Ectodermal cell (in vitro differentiated cells): Measurements from ENCODE around the gene ACTL9.

Experiments
- H3K27ac ChIP-seq: 2 replicates; pipeline ENCODE4 v1.7.0; 2013; ENCODE audit warnings: mild to moderate bottlenecking, low read depth, low read length; ENCODE audit not compliant: insufficient read depth, poor library complexity, severe bottlenecking
- H3K27me3 ChIP-seq: 2 replicates; pipeline ENCODE4 v1.7.0; 2013; ENCODE audit warnings: mild to moderate bottlenecking, low read length; ENCODE audit not compliant: insufficient read depth, control insufficient read depth, poor library complexity, severe bottlenecking
- H3K36me3 ChIP-seq: one replicate; pipeline ENCODE4 v1.7.0; 2013; ENCODE audit warnings: low read length; ENCODE audit not compliant: control insufficient read depth, insufficient read depth
- H3K4me1 ChIP-seq: one replicate; pipeline ENCODE4 v1.7.0; 2013; ENCODE audit warnings: low read length; ENCODE audit not compliant: control insufficient read depth, insufficient read depth
- H3K4me3 ChIP-seq: 2 replicates; pipeline ENCODE4 v1.7.0; 2013; ENCODE audit warnings: low read depth, low read length, control low read depth; ENCODE audit not compliant: insufficient read depth
- H3K9me3 ChIP-seq: 2 replicates; pipeline ENCODE4 v1.7.0; 2013; ENCODE audit warnings: mild to moderate bottlenecking, low read length, moderate library complexity; ENCODE audit not compliant: control insufficient read depth
- WGBS, 2 experiments: methylation state at CpG; one replicate each; pipeline ENCODE4 v1.1.7; 2013; ENCODE audit warnings: missing lambda C conversion rate in 2 of 2; 5-methylcytosine and 5-hydroxymethylcytosine counted together

The ACTL9 gene

DNA sequence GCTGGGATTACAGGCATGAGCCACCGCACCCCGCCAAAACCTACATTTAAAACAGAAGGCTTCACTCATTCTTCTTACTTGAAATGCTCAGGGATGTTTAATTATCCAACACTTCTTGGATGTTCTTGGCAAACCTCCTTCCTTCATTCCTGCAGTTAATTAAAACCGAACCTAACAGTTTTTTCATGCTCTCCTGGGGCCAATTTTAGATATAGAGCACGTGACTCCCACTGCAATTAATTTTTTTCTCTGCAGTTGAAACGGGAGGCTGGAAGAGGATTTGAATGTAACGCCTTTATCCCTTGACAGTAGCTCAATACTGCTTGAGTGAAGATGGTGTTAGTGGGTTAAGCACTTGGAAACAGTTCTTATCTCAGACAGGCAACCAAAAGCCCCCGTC is 4.6 kb upstream of the ACTL9 start:
- Histone ChIP-seq H3K27ac (no peak overlapping the region), H3K36me3 (no peaks in the 10 kb centered on the region), H3K9me3 (peaks cover 3% of the 10 kb centered on the region), H3K4me1 (no peaks in the 10 kb centered on the region), H3K4me3 (no peak overlapping the region), H3K27me3 (no peaks in the 10 kb centered on the region)
- WGBS, 2 experiments = 74 to 75% methylated on average over 7 of the region's 7 CpGs

DNA sequence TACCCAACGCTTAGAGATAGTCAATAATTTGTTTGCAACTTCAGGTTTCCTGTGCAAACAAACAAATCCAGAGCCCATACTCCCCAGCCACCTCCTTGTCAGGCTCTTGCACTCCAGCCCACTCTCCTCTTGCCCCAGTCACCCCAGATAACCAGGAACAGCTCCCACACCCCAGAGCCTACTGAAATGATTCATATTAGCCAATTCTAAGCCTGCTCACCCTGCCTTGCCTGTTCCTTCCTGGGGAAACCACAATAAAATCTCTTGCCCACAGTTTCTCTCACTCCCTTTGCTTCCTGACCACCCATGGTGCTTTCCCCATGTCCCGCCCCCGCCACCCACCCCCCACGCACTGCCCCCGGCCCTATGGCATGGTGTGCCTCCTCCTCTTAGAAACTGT is 3.8 kb upstream of the ACTL9 start:
- Histone ChIP-seq H3K27me3 (no peaks in the 10 kb centered on the region), H3K27ac (no peak overlapping the region), H3K9me3 (peaks cover 3% of the 10 kb centered on the region), H3K4me3 (no peak overlapping the region), H3K36me3 (no peaks in the 10 kb centered on the region), H3K4me1 (no peaks in the 10 kb centered on the region)
- WGBS, 2 experiments = 39 to 54% methylated on average over 1 to 3 of the region's 5 CpGs

DNA sequence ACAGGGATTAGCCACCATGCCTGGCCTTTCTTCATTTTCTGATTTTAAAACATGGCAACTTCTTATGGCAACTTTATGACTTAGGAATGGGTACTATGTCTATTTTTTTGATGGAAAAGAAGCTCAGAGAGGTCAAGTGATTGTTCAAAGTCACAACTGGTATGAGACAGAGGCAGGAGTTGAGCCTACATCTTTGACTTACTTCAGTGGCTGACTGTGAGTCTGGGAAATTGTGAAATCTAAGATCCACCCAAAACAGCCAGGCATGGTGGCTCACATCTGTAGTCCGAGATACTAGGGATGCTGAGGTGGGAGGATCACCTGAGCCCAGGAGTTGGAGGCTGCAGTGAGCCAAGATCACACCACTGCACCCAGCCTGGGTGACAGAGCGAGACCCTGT is 2.4 kb upstream of the ACTL9 start:
- Histone ChIP-seq H3K27me3 (no peaks in the 10 kb centered on the region), H3K4me3 (no peak overlapping the region), H3K36me3 (no peaks in the 10 kb centered on the region), H3K4me1 (no peaks in the 10 kb centered on the region), H3K9me3 (peaks cover 3% of the 10 kb centered on the region), H3K27ac (no peak overlapping the region)
- 81 to 88% methylated on average over 2 of the region's 2 CpGs for WGBS, 2 experiments

DNA sequence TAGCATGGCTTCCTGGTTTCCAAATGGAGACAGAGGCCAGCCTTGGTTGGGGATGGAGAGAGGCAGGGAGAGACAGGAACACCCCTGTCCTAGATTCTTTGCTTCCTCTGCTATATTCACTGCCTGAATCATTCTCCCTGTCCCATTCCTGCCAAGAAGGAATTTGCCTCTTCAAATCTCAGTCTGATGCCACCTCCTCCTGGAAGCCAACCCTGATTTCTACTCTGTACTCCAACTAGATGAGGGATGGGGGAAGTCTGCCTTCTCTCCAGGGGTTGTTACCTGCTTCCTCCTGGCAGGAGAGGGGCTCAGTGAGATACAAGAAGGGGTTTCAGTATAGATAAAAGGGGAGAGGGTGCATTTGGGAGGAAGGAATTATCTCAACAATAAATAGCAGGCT is 1.3 kb upstream of the ACTL9 start:
- Histone ChIP-seq H3K4me3 (no peak overlapping the region), H3K4me1 (no peaks in the 10 kb centered on the region), H3K27me3 (no peaks in the 10 kb centered on the region), H3K27ac (no peak overlapping the region), H3K9me3 (peaks cover 3% of the 10 kb centered on the region), H3K36me3 (no peaks in the 10 kb centered on the region)

DNA sequence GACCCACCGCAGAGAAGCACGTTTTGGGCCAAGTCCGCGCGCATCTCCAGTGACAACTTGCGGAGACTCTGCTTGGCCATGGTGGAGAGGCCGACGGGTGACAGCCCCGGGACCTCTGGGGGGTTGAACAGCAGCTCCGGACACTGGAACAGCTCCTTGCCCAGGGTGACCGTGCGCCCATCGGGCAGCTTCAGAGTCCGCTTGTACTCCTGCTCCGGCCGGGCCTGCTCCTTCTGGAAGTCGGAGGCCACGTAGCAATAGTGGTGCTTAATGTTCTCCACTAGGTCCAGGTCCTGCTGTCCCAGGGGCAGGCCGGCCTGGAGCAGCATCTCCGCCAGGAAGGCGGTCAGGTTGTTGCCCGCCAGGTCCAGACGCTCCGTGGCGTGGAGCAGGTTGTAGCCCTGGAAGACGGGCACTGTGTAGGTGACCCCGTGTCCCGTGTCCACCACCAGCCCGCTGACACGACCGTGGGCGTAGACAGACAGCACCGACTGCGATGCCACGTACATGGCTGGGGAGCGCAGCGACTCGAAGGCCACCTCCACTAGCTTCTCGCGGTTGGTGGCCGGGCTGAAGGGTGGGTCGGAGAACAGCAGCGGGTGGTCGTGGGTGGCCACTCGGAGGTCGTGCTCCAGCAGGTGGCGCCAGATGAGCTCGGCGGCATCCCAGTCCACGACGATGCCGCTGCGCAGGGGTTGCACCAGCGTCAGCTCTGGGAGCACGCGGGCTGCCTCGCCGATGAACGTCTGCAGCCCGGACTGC is 743 bp downstream of the ACTL9 start:
- Histone ChIP-seq H3K27me3 (no peaks in the 10 kb centered on the region), H3K36me3 (no peaks in the 10 kb centered on the region), H3K9me3 (peaks cover 3% of the 10 kb centered on the region), H3K27ac (no peak overlapping the region), H3K4me3 (no peak overlapping the region), H3K4me1 (no peaks in the 10 kb centered on the region)
- WGBS, 2 experiments = 79 to 80% methylated on average over 60 of the region's 60 CpGs

DNA sequence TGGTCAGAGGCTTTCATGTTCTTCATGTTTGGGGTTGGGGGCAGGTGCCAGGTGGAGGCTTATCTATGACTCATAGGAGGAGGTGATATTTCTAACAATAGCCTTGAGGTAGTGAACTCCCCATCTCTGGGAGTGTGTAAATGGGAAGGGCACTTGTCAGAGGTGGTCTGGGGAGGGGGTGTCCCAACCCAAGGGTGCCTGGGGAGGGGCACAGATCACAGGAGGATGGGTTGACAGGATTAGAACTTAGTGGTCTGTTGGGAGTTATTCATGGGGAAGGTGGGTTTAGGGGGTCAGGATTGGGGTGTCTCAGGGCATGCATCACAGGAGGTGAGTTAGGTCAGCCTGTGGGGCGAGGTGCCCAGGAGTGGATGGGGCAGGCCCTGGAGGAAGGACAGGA is 1.6 kb downstream of the ACTL9 start:
- WGBS, 2 experiments = 73 to 78% methylated on average over 1 of the region's 1 CpG
- H3K4me3 ChIP-seq = no peak overlapping the region
- no peaks in the 10 kb centered on the region for H3K27me3 ChIP-seq
- no peaks in the 10 kb centered on the region for H3K36me3 ChIP-seq
- H3K4me1 ChIP-seq = no peaks in the 10 kb centered on the region
- H3K27ac ChIP-seq = no peak overlapping the region
- no peaks in the 10 kb centered on the region for H3K9me3 ChIP-seq

DNA sequence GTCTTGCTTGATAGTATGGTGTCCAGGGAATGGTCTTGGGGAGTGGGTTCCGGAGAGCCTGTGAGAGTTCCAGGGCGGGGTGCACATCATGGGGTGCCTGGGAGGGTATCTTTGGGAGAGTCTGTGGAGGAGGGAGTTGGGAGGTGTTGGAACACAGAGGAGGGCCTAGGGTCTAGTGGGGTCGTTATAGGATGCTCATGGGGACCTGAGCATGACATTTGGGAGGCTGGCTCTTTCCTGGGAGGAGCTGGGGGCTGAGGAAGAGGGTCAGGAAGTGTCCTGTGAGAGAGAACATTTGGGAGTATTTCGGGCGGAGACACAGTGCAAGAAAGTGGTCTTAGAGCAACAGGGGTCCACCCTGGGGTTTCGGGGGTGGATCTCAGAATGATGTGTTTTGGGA is 2.7 kb downstream of the ACTL9 start:
- no peaks in the 10 kb centered on the region for H3K36me3 ChIP-seq
- no peaks in the 10 kb centered on the region for H3K9me3 ChIP-seq
- no peak overlapping the region for H3K27ac ChIP-seq
- 69 to 72% methylated on average over 6 of the region's 6 CpGs for WGBS, 2 experiments
- H3K4me3 ChIP-seq = no peak overlapping the region
- no peaks in the 10 kb centered on the region for H3K4me1 ChIP-seq
- H3K27me3 ChIP-seq = no peaks in the 10 kb centered on the region

DNA sequence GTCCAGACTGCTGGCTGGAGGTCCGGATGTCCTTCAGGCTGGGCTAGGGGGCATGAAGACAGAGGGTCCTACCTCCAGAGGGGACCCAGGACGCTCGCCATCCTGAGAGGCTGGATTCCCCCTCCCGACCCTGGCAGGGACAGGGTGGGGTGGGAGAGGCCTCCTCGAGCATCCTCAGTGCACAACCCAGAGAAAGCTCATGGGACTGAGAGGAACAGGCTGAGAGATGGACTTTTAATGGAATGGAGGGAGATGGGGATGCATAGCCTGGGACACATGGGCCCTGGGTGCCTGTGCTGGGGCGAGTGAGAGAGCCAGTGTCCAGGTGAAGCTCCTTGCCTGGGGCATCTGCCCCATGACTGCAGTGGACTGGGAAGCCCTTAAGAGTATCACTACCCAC is 3.1 kb downstream of the ACTL9 start:
- Histone ChIP-seq H3K9me3 (no peaks in the 10 kb centered on the region), H3K36me3 (no peaks in the 10 kb centered on the region), H3K27me3 (no peaks in the 10 kb centered on the region), H3K4me1 (no peaks in the 10 kb centered on the region), H3K4me3 (no peak overlapping the region), H3K27ac (no peak overlapping the region)
- WGBS, 2 experiments = 60% methylated on average over 6 of the region's 6 CpGs

DNA sequence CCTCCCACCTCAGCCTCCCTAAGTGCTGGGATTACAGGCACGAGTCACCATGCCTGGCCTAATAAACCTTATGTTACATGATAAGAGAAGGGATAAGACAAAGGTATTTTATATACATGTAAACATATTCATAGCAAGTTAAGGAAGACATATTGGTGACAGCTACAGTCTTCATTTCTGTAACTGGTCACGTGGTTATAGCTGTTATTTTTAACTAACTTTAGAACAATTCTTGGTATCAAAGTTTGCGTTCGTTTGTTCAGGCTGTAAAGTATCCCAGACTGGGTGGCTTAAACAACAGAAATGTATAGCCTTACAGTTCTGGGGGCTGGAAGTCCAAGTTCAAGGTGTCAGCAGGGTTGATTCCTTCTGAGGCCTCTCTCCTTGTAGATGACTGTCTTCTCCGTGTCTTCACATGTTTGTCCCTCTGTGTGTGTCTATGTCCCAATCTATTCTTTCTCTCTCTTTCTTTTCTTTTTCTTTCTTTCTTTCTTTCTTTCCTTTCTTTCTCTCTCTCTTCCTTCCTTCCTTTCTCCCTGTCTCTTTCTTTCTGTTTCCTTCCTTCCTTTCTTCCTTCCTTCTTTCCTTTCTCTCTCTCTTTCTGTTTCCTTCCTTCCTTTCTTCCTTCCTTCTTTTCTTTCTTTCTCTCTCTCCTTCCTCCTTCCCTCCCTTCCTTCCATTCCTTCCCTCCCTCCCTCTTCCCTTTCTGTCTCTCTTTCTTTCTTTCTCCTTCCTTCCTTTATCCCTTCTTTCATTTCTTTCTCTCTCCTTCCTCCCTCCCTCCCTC is 7.6 kb downstream of the ACTL9 start:
- Histone ChIP-seq H3K9me3 (no peaks in the 10 kb centered on the region), H3K4me3 (no peak overlapping the region), H3K4me1 (no peaks in the 10 kb centered on the region), H3K36me3 (no peaks in the 10 kb centered on the region), H3K27ac (no peak overlapping the region), H3K27me3 (no peaks in the 10 kb centered on the region)
- WGBS, 2 experiments = 38 to 54% methylated on average over 4 to 5 of the region's 5 CpGs

DNA sequence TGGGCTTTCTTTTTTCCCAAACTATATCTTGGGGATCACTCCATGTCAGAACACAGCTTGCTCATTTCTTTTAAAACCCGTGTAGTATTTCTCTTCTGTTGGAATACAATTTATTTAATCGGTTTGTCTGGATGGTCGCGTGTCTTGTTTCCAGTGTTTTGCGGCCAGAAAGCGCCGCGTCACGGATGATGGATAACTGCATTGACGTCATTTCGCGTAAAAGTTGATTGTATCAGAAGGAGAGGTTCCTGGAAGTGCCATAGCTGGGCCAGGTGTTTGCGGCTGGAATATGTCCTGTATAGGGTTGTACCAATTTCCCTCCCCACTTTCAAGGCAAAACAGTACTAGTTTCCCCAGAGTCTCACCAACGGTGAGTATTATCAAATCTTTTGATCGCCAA is 9.7 kb downstream of the ACTL9 start:
- Histone ChIP-seq H3K27ac (no peak overlapping the region), H3K27me3 (no peaks in the 10 kb centered on the region)

More for the DNA sequence above, 9.7 kb downstream of the ACTL9 start:
- Histone ChIP-seq H3K4me1 (no peaks in the 10 kb centered on the region), H3K9me3 (peaks cover 2% of the 10 kb centered on the region), H3K4me3 (no peak overlapping the region), H3K36me3 (no peaks in the 10 kb centered on the region)
- 92 to 93% methylated on average over 15 of the region's 15 CpGs for WGBS, 2 experiments
